ENCODE data around the gene PCSK2. TPM values are rescaled to one million over a fixed set of nuclear protein-coding genes. Genes with fewer than 3 reads are reported as not detected.

The PCSK2 gene
- polyA plus RNA-seq, 1 donor from 2014 or later: 27.9 TPM

GRCh38 chr20:17381724-17382123, 154.9 kb downstream of the PCSK2 start:
- Histone ChIP-seq H3K36me3 (ENCODE audit: insufficient read depth, low read length) (no peaks in the 10 kb centered on the region), H3K4me3 (ENCODE audit: low read length) (no peak overlapping the region), H4K20me1 (ENCODE audit: insufficient read depth) (no peaks in the 10 kb centered on the region), H2AFZ (ENCODE audit: low read depth, low read length) (no peak overlapping the region), H3F3A (ENCODE audit: insufficient read depth, low read length, poor library complexity, severe bottlenecking) (no peaks in the 10 kb centered on the region), H3K9me2 (ENCODE audit: insufficient read depth, low read length) (no peaks in the 10 kb centered on the region), H3K27me3 (ENCODE audit: insufficient read depth, low read depth, low read length) (no peaks in the 10 kb centered on the region), H3K9me3 (ENCODE audit: low read length) (no peaks in the 10 kb centered on the region), H3K27ac (ENCODE audit: low read length) (no peak overlapping the region), H3K79me2 (replicated peaks; ENCODE audit: insufficient read depth, low read length) (no peaks in the 10 kb centered on the region), H3K9ac (ENCODE audit: low read length) (no peak overlapping the region), H3K4me2 (ENCODE audit: low read length) (no peak overlapping the region)
- TF ChIP-seq POLR2AphosphoS5 (IDR thresholded peaks at IDR 0.05): no peak

GRCh38 chr20:17385798-17386197, 159.0 kb downstream of the PCSK2 start:
- no peak overlapping the region for H3K27ac ChIP-seq (ENCODE audit: low read length)
- no peaks in the 10 kb centered on the region for H3K27me3 ChIP-seq (ENCODE audit: insufficient read depth, low read depth, low read length)
- no peak for TF ChIP-seq REST (IDR thresholded peaks at IDR 0.05; ENCODE audit: borderline replicate concordance)
- no peak for TF ChIP-seq SMC3 (conservative IDR thresholded peaks at IDR 0.05; ENCODE audit: poor library complexity)
- no peak for TF ChIP-seq RAD21 (conservative IDR thresholded peaks at IDR 0.05)
- no peak for TF ChIP-seq MXI1 (conservative IDR thresholded peaks at IDR 0.05; ENCODE audit: poor library complexity, severe bottlenecking)
- no peak overlapping the region for H3K4me3 ChIP-seq (ENCODE audit: low read length)
- H3F3A ChIP-seq (ENCODE audit: insufficient read depth, low read length, poor library complexity, severe bottlenecking): no peaks in the 10 kb centered on the region
- no peaks in the 10 kb centered on the region for H3K9me2 ChIP-seq (ENCODE audit: insufficient read depth, low read length)
- no peaks in the 10 kb centered on the region for H3K9me3 ChIP-seq (ENCODE audit: low read length)
- no peaks in the 10 kb centered on the region for H3K36me3 ChIP-seq (ENCODE audit: insufficient read depth, low read length)
- no peaks in the 10 kb centered on the region for H4K20me1 ChIP-seq (ENCODE audit: insufficient read depth)
- no peaks in the 10 kb centered on the region for H3K79me2 ChIP-seq (replicated peaks; ENCODE audit: insufficient read depth, low read length)
- H2AFZ ChIP-seq (ENCODE audit: low read depth, low read length): no peak overlapping the region
- H3K9ac ChIP-seq (ENCODE audit: low read length): no peak overlapping the region
- no peak overlapping the region for H3K4me2 ChIP-seq (ENCODE audit: low read length)

- no peak overlapping the region for H3K27ac ChIP-seq (ENCODE audit: low read length)
- no peaks in the 10 kb centered on the region for H3K9me2 ChIP-seq (ENCODE audit: insufficient read depth, low read length)
- H2AFZ ChIP-seq (ENCODE audit: low read depth, low read length): no peak overlapping the region
- H4K20me1 ChIP-seq (ENCODE audit: insufficient read depth): no peaks in the 10 kb centered on the region
- TF ChIP-seq TAF1 (IDR thresholded peaks at IDR 0.05; ENCODE audit: low read depth) (no peak), SMC3 (conservative IDR thresholded peaks at IDR 0.05; ENCODE audit: poor library complexity) (no peak), REST (IDR thresholded peaks at IDR 0.05; ENCODE audit: borderline replicate concordance) (no peak), RAD21 (conservative IDR thresholded peaks at IDR 0.05) (no peak), EP300 (conservative IDR thresholded peaks at IDR 0.05; ENCODE audit: poor library complexity, severe bottlenecking) (no peak), EZH2 (IDR thresholded peaks at IDR 0.05; ENCODE audit: borderline replicate concordance, insufficient read depth, low read length, poor library complexity, severe bottlenecking) (no peak), POLR2AphosphoS5 (IDR thresholded peaks at IDR 0.05) (no peak), MXI1 (conservative IDR thresholded peaks at IDR 0.05; ENCODE audit: poor library complexity, severe bottlenecking) (no peak)
- no peaks in the 10 kb centered on the region for H3K36me3 ChIP-seq (ENCODE audit: insufficient read depth, low read length)
- H3K4me3 ChIP-seq (ENCODE audit: low read length): no peak overlapping the region
- H3K79me2 ChIP-seq (replicated peaks; ENCODE audit: insufficient read depth, low read length): no peaks in the 10 kb centered on the region
- H3K9me3 ChIP-seq (ENCODE audit: low read length): no peaks in the 10 kb centered on the region
- H3K9ac ChIP-seq (ENCODE audit: low read length): no peak overlapping the region
- H3K4me2 ChIP-seq (ENCODE audit: low read length): no peak overlapping the region
- H3F3A ChIP-seq (ENCODE audit: insufficient read depth, low read length, poor library complexity, severe bottlenecking): no peaks in the 10 kb centered on the region
- H3K27me3 ChIP-seq (ENCODE audit: insufficient read depth, low read depth, low read length): no peaks in the 10 kb centered on the region
These were observed 163.8 kb downstream of the PCSK2 start for GRCh38 chr20:17390655-17391054.
